Keratinocyte (primary cell): ENCODE results near the gene NGFR. TPM values are rescaled to one million over a fixed set of nuclear protein-coding genes. Genes with fewer than 3 reads are reported as not detected.

Source experiments
- DNase-seq: peaks from one replicate; pipeline ENCODE4 v3.0.0-alpha.2; 2011; ENCODE audit warnings: low read depth, missing footprints, low spot score
- FAIRE-seq: peaks from 2 replicates; lab custom pipeline; 2011; peaks lifted over from hg19 to GRCh38; lab: Jason Lieb, UNC
- H2AFZ ChIP-seq: 2 replicates; pipeline ENCODE4 v1.6.0; 2012; ENCODE audit warnings: low read length, control low read depth, inconsistent platforms; ENCODE audit not compliant: control insufficient read depth
- H3K27ac ChIP-seq: 2 replicates; pipeline ENCODE4 v1.5.1; 2011; ENCODE audit warnings: low read length; ENCODE audit not compliant: control insufficient read depth, insufficient read depth
- H3K27me3 ChIP-seq: 3 replicates; pipeline ENCODE4 v1.6.0; 2011; ENCODE audit warnings: low read length; ENCODE audit not compliant: control insufficient read depth, insufficient read depth; ENCODE audit errors: extremely low read depth
- H3K36me3 ChIP-seq, 2 experiments: 2 replicates in 1 of 2; 3 replicates in 1 of 2; pipeline ENCODE4 v1.5.1; 2011; ENCODE audit warnings: low read length in 2 of 2, mild to moderate bottlenecking in 1 of 2; ENCODE audit not compliant: control insufficient read depth in 2 of 2, insufficient read depth in 2 of 2; ENCODE audit errors: extremely low read depth in 1 of 2
- H3K4me1 ChIP-seq: 3 replicates; pipeline ENCODE4 v1.5.1; 2011; ENCODE audit warnings: low read length; ENCODE audit not compliant: control insufficient read depth, insufficient read depth; ENCODE audit errors: extremely low read depth
- H3K4me2 ChIP-seq: 3 replicates; pipeline ENCODE4 v1.6.0; 2011; ENCODE audit warnings: low read depth, low read length; ENCODE audit not compliant: control insufficient read depth, insufficient read depth; ENCODE audit errors: extremely low read depth
- H3K4me3 ChIP-seq, 3 experiments: fragments of 200-600 bp in 1 of 3; sonication (generic) in 1 of 3; 2 replicates in 2 of 3; 3 replicates in 1 of 3; pipeline ENCODE4 v1.5.1; 2011 to 2016; ENCODE audit warnings: low read length in 3 of 3, mild to moderate bottlenecking in 3 of 3, control low read depth in 2 of 3, inconsistent platforms in 1 of 3, low read depth in 1 of 3, mixed read lengths in 1 of 3, mixed run types in 1 of 3, moderate library complexity in 1 of 3; ENCODE audit not compliant: control insufficient read depth in 2 of 3, insufficient read depth in 2 of 3; ENCODE audit errors: extremely low read depth in 1 of 3
- H3K79me2 ChIP-seq: 2 replicates; pipeline ENCODE4 v1.6.0; 2012; ENCODE audit warnings: low read length; ENCODE audit not compliant: control insufficient read depth, insufficient read depth
- H3K9ac ChIP-seq: 3 replicates; pipeline ENCODE4 v1.6.0; 2011; ENCODE audit warnings: low read length; ENCODE audit not compliant: control insufficient read depth, insufficient read depth; ENCODE audit errors: extremely low read depth
- H3K9me1 ChIP-seq: 3 replicates; pipeline ENCODE4 v1.6.0; 2011; ENCODE audit warnings: low read length; ENCODE audit not compliant: control insufficient read depth, insufficient read depth; ENCODE audit errors: extremely low read depth
- H3K9me3 ChIP-seq: 2 replicates; pipeline ENCODE4 v1.5.1; 2012; ENCODE audit warnings: low read depth, low read length; ENCODE audit not compliant: control insufficient read depth
- H4K20me1 ChIP-seq: 3 replicates; pipeline ENCODE4 v1.6.0; 2011; ENCODE audit warnings: low read length; ENCODE audit not compliant: control insufficient read depth, insufficient read depth; ENCODE audit errors: extremely low read depth
- EZH2 ChIP-seq: IDR thresholded peaks from one replicate; pipeline ENCODE4 v1.6.1; 2012; ENCODE audit warnings: inconsistent platforms, mild to moderate bottlenecking, low read length, moderate library complexity
- dilution Hi-C: fragments of 300-500 bp; cut with MboI; formaldehyde crosslinking; loops from one replicate; pipeline ENCODE4 v1.7.0; 2020; ENCODE audit warnings: low sequenced_read_pairs; ENCODE audit not compliant: extremely low pct_ligation_motif_present
- polyA plus RNA-seq, 5 experiments: library from polyadenylated mRNA; depleted of rRNA in 3 of 5; stranded (reverse) in 3 of 5; stranded (forward) in 1 of 5; unstranded in 1 of 5; fragments of >200 nt; gene quantifications; 1 replicate in 1 of 5; 2 replicates in 3 of 5; 3 replicates in 1 of 5; pipeline versions ENCODE4 v1.2.1 to v1.2.3, GENCODE V29; 2011 to 2012; ENCODE audit warnings: missing spikeins in 2 of 5, low read depth in 1 of 5, low replicate concordance in 1 of 5
- TF ChIP-seq, protein P1 (sequence below), 3 experiments: IDR thresholded peaks in 1 of 3; conservative IDR thresholded peaks in 1 of 3; optimal IDR thresholded peaks in 1 of 3; 2 replicates in 2 of 3; 3 replicates in 1 of 3; pipeline versions ENCODE3 to v1.5.1; 2011; ENCODE audit warnings: low read length in 3 of 3, mild to moderate bottlenecking in 3 of 3, moderate library complexity in 2 of 3, control low read depth in 1 of 3, inconsistent platforms in 1 of 3; ENCODE audit not compliant: insufficient read depth in 2 of 3; ENCODE audit errors: extremely low read depth in 1 of 3

The NGFR gene
- polyA plus RNA-seq, 1 donor (not counting 4 experiments of a cell fraction or from before 2014, with no cell fraction given), result 1.7 TPM

DNA sequence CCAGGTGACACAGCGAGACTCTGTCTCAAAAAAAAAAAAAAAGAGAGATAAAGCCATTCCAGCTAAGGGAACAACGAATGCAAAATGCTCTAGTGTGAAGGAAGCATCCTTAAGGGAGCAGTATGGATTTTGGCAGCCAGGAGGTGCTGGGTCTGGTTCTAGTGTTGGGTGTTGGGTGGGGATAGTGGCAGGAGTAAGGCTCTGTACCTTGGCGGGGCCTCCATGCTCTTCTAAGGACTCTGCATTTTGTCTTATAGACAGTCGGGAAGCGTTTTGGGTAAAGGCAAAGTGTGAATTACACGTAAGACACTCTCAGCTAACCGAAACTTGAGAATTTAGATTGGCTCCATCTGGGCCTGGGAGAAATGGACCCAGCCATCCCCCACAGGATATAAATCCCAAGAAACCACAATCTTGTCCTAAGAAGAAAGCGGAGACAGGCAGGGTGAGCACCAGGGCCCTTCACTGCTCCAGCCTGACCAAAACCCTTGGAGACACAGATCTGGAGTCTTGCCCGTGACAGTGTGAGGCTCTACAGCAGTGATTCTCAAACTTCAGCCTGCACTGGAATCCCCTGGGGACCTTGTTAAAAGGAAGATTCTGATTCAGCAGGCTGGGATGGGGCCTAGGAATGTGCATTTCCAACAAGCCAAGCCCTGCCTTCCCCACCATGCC is 47.3 kb upstream of the NGFR start:
- H3K4me2 ChIP-seq, result no peak overlapping the region
- DNase-seq, result no peak
- peaks cover 14% of the 10 kb centered on the region for H3K27me3 ChIP-seq
- TF ChIP-seq, protein P1, sequence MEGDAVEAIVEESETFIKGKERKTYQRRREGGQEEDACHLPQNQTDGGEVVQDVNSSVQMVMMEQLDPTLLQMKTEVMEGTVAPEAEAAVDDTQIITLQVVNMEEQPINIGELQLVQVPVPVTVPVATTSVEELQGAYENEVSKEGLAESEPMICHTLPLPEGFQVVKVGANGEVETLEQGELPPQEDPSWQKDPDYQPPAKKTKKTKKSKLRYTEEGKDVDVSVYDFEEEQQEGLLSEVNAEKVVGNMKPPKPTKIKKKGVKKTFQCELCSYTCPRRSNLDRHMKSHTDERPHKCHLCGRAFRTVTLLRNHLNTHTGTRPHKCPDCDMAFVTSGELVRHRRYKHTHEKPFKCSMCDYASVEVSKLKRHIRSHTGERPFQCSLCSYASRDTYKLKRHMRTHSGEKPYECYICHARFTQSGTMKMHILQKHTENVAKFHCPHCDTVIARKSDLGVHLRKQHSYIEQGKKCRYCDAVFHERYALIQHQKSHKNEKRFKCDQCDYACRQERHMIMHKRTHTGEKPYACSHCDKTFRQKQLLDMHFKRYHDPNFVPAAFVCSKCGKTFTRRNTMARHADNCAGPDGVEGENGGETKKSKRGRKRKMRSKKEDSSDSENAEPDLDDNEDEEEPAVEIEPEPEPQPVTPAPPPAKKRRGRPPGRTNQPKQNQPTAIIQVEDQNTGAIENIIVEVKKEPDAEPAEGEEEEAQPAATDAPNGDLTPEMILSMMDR (optimal IDR thresholded peaks at IDR 0.05 in 1 of 3, IDR thresholded peaks at IDR 0.05 in 1 of 3, conservative IDR thresholded peaks at IDR 0.05 in 1 of 3; ENCODE audit: extremely low read depth in 1 of 3, insufficient read depth in 2 of 3, low read length in 3 of 3), result no peak
- TF ChIP-seq EZH2, result no peak
- no peak overlapping the region for H3K27ac ChIP-seq
- H4K20me1 ChIP-seq, result no peaks in the 10 kb centered on the region
- H3K9ac ChIP-seq, result no peak overlapping the region
- H3K4me1 ChIP-seq, result peaks cover 23% of the 10 kb centered on the region
- H3K36me3 ChIP-seq, result no peaks in the 10 kb centered on the region
- FAIRE-seq, result no peak
- H3K9me3 ChIP-seq, result no peaks in the 10 kb centered on the region
- no peak overlapping the region for H2AFZ ChIP-seq
- no peak overlapping the region for H3K4me3 ChIP-seq
- no peaks in the 10 kb centered on the region for H3K9me1 ChIP-seq
- no peaks in the 10 kb centered on the region for H3K79me2 ChIP-seq
- dilution Hi-C loops, result no loop called here

GRCh38 chr17:49450181-49450580 is 44.9 kb upstream of the NGFR start:
- no peak overlapping the region for H3K4me3 ChIP-seq
- H3K79me2 ChIP-seq, result no peaks in the 10 kb centered on the region
- no peaks in the 10 kb centered on the region for H4K20me1 ChIP-seq
- no peak for FAIRE-seq
- TF ChIP-seq, protein P1 (optimal IDR thresholded peaks at IDR 0.05 in 1 of 3, IDR thresholded peaks at IDR 0.05 in 1 of 3, conservative IDR thresholded peaks at IDR 0.05 in 1 of 3; ENCODE audit: extremely low read depth in 1 of 3, insufficient read depth in 2 of 3, low read length in 3 of 3), result no peak
- TF ChIP-seq EZH2, result no peak
- no peaks in the 10 kb centered on the region for H3K36me3 ChIP-seq
- H3K9me1 ChIP-seq, result no peaks in the 10 kb centered on the region
- H3K4me2 ChIP-seq, result no peak overlapping the region
- no peaks in the 10 kb centered on the region for H3K9me3 ChIP-seq
- peaks cover 21% of the 10 kb centered on the region for H3K4me1 ChIP-seq
- dilution Hi-C loops, result no loop called here
- no peak overlapping the region for H3K9ac ChIP-seq
- H3K27me3 ChIP-seq, result peaks cover 3% of the 10 kb centered on the region
- DNase-seq, result no peak
- no peak overlapping the region for H3K27ac ChIP-seq
- no peak overlapping the region for H2AFZ ChIP-seq
